Stimulated activated CD8-positive, alpha-beta memory T cell treated with anti-CD3 and anti-CD28 coated beads, Interleukin-4, amount 100 ng/mL, for 24 hours (primary cell): Measurements from ENCODE around the gene RHOU.
"Not testable (repeated sequence)": the region's sequence is repeated elsewhere in the genome, so short reads cannot be mapped to it uniquely, and the experiment has no call there.

Source experiments
- DNase-seq: peaks from one replicate; pipeline ENCODE4 v3.0.0-alpha.2; 2020; ENCODE audit warnings: low read depth

RHOU gene

GRCh38 chr1:228734881-228735801, at the start of gene RHOU:
TSS of gene RHOU (plus strand) at chr1:228735479. CDS start at chr1:228735743, 264 bp downstream.
- DNase-seq = peak; percentile 43

GRCh38 chr1:228687587-228687986, 47.7 kb upstream of the RHOU start:
- DNase-seq = no peak

DNA sequence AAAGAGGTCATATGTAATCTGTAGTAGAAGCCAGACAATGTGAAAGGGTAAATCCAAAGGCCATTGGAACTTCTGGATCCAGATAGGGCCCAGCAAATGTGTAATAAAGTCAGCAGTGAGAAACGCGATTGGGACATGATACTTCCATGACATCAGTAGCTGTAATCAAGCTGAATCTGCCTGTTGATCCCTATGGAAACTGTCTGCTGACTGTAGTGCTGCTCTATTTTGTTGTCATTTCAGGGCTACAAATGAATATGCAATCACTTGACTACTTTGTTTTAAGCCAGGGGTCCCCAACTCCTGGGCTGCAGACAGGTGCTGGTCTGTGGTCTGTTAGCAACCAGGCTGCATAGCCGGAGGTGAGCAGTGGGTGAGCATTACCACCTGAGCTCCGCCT, 46.0 kb upstream of the RHOU start:
- no peak for DNase-seq

GRCh38 chr1:228691211-228691610, 44.1 kb upstream of the RHOU start:
- DNase-seq = no peak

GRCh38 chr1:228691926-228692325, 43.4 kb upstream of the RHOU start:
- no peak for DNase-seq

GRCh38 chr1:228694447-228694846, 40.8 kb upstream of the RHOU start:
- DNase-seq = not testable (repeated sequence)

- no peak for DNase-seq
These were observed 40.0 kb upstream of the RHOU start for GRCh38 chr1:228695015-228695955.

GRCh38 chr1:228697207-228698016, 37.9 kb upstream of the RHOU start:
- DNase-seq = no peak

DNA sequence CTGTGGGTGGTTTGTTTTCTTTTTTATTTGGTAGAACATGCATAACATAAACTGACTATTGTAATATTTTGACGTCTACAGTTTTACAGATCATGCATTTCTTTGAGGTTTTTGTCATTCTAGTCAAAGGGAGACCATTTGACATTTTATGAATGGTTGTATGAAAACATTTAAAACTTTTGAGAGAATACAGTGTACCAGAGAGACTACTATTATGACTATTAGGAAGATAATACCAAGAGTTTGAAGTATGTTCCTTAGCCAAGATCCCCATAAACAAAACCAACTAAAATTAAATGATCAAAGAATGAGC, 37.3 kb upstream of the RHOU start:
- DNase-seq = no peak

DNA sequence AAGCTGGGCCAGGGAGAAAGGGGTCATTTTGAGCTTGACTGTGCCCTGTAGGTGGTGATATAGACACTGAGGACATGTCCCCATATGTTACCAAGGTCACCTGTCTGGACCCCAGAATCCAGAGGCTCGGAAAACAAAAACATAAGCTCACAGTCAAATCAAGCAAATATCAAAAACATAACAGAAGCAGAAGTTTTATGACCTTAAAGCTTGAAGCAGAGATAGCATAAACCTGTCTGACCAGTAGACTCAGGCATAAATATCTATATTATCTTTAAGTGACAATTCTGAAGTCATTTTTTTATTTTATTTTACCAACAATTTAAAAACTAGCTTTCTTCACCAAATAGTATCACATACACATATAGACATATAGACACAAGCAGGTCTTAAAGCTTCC, 32.8 kb upstream of the RHOU start:
- no peak for DNase-seq

GRCh38 chr1:228706305-228706704, 29.0 kb upstream of the RHOU start:
- no peak for DNase-seq

DNA sequence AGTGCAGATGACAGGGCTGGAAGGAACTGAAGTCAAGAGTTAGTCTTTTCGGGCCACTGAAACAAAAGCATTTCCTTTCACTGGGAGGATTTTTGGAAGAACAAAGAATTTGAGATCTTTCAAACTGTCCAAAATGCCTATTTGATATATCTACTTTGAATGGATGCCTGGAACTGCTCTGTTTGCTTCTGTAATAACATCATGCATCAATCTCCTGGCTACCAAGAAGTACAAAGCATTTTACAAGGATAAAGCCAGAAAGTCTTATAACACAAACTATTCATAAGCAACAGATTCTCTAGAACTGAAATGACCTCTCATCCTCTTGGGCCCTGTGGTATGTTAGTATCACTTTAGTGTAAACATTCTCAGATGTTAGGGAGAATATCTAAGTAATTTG, 18.2 kb upstream of the RHOU start:
- DNase-seq = no peak

DNA sequence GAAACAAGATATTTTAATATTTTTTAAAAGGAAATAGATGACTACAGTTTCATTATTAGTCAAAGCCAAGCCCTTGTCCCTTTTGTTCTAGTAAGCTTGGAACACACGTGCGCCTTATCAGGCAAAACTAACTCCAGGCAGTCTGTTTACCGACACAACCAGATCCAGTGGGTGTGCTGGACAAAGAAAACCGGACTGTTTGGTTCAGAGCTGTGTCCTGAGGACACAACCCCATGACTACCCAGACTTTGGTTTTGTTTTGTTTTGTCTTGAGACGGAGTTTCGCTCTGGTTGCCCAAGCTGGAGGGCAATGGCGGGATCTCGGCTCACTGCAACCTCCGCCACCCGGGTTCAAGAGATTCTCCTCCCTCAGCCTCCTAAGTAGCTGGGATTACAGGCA, 13.9 kb upstream of the RHOU start:
- DNase-seq = no peak

DNA sequence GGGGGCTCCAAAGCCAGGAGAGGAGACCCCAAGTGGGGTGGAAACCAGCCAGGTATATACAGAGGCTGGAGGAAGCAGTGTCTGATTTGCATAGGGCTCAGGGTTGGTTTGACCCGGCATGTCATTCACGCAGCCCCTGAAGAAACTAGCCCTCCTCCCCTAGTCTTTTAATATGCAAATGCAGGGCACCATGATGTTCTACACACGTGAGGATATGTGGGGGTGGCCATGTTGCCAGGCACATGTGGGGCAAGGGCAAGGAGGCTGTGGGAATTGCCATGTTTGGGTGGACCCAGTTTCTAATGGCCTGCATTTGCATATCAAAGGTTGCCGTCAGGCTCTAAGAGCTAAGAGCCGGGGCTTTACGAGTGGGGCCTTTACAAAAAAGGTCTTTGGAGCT, 12.0 kb upstream of the RHOU start:
- no peak for DNase-seq

DNA sequence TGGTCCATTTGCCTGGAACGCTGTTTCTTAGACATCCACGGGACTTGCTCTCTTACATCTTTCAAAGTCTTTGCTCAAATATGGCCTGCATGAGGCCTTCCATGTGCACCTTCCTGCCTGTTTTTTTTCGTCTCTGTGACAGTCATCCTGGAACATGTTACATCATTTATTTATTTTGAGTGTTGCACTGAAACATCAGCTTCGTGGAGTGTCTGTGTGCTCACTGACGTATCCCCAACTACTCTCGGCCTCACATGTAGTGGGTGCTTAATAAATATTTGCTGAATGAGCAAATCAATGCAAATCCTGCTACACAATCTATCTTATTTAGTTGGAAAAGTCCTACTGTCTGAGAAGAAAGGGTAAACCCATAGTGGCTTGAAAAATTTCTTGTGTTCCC, 11.4 kb upstream of the RHOU start:
- DNase-seq = no peak

GRCh38 chr1:228725178-228725577, 10.1 kb upstream of the RHOU start:
- DNase-seq = no peak

- DNase-seq = no peak
These were observed 7.6 kb upstream of the RHOU start for GRCh38 chr1:228727681-228728171.

GRCh38 chr1:228732426-228732825, 2.9 kb upstream of the RHOU start:
- DNase-seq = no peak

GRCh38 chr1:228733576-228733975, 1.7 kb upstream of the RHOU start:
- no peak for DNase-seq

DNA sequence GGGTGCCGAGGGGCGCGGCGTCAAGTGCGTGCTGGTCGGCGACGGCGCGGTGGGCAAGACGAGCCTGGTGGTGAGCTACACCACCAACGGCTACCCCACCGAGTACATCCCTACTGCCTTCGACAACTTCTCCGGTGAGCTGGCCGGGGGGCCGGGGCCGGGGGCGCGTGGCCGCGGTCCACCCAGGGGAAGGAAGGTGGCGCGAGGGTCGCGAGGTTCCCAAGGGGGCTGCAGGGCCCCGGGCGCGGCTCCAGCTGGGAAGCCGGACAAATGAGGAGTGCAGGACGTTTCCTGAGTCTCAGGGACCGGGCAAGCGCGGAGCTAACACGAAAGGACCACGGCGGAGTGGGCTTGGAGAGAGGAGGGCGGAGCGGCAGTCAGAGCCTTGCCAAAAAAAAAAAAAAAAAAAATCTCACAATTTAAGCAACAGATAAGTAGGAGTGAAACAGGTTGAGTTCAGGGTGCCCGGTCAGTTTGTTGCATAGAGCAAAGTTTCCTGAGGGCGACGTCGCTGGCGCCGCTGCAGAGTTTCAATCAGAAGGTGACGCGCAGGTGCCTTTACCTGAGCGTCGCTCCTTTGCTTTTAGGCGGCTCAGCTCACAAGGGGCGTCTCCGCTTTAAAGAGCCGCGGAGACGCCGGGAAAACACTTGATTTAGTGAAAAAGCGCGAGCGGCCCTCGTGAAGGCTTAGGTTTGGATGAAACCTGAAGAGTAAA, 750 bp downstream of the RHOU start:
- no peak for DNase-seq

- no peak for DNase-seq
These were observed 1.7 kb downstream of the RHOU start for GRCh38 chr1:228736844-228737445.
